BJ (cell line): ENCODE results near the gene CCDC171. TPM values are rescaled to one million over a fixed set of nuclear protein-coding genes. Genes with fewer than 3 reads are reported as not detected.

Experiments
- CTCF ChIA-PET: fragments of 350-600 bp; formaldehyde crosslinking; extraction: SDS; loops from one replicate; lab custom pipeline; 2021; ENCODE audit warnings: antibody characterized with exemption, inconsistent platforms; lab: Yijun Ruan, JAX
- POLR2A ChIA-PET: fragments of 300-600 bp; sonication (Branson Sonifier 250); formaldehyde crosslinking; extraction: SDS; loops from one replicate; lab custom pipeline; 2021; ENCODE audit warnings: antibody characterized with exemption; lab: Charles Lee
- DNase-seq: peaks from one replicate; pipeline ENCODE4 v3.0.0-alpha.2; 2011; ENCODE audit warnings: low read depth
- H3K27me3 ChIP-seq: 2 replicates; pipeline ENCODE4 v1.6.0; 2011; ENCODE audit warnings: low read length; ENCODE audit not compliant: control insufficient read depth, insufficient read depth
- H3K36me3 ChIP-seq: 2 replicates; pipeline ENCODE4 v1.5.1; 2011; ENCODE audit warnings: low read length; ENCODE audit not compliant: control insufficient read depth, insufficient read depth
- H3K4me3 ChIP-seq: 2 replicates; pipeline ENCODE4 v1.5.1; 2011; ENCODE audit warnings: low read depth, mild to moderate bottlenecking, control low read depth, low read length
- CTCF ChIP-seq: IDR thresholded peaks from 2 replicates; pipeline ENCODE4 v1.5.1; 2011; ENCODE audit warnings: low read depth, mild to moderate bottlenecking, control low read depth, inconsistent platforms, low read length, moderate library complexity; ENCODE audit not compliant: insufficient read depth
- polyA minus RNA-seq: library from RNA; depleted of rRNA, polyadenylated mRNA; stranded (reverse); fragments of >200 nt; gene quantifications from 2 replicates; pipeline ENCODE4 v1.2.3, GENCODE V29; 2011; rRNA and poly(A)+ RNA removed
- polyA plus RNA-seq: library from polyadenylated mRNA; depleted of rRNA; stranded (reverse); fragments of >200 nt; gene quantifications from 2 replicates; pipeline ENCODE4 v1.2.3, GENCODE V29; 2011; rRNA removed

CCDC171 gene
- polyA plus RNA-seq (0.39 and 0.54 TPM in 2 replicates), polyA minus RNA-seq (0.93 and 1.1 TPM in 2 replicates)

- H3K36me3 ChIP-seq = no peaks in the 10 kb centered on the region
- peak; percentile 77 for DNase-seq
- no peak for TF ChIP-seq CTCF
- CTCF ChIA-PET = interaction anchor here (0.6 to 1.6 kb wide), 8 partner anchors 12 to 89 kb away, joined by 3 to 5 read pairs (median 4); partner anchors contain the start of gene PSIP1
- POLR2A ChIA-PET = interaction anchor here (0.6 to 0.7 kb wide), 2 partner anchors 24 to 1909 kb away, joined by 3 to 5 read pairs; no protein-coding TSS in a partner anchor
- no peaks in the 10 kb centered on the region; the same call in 1 of the 2 replicates for H3K27me3 ChIP-seq
- H3K4me3 ChIP-seq = peak within 1 kb of the TSS; percentile 77
Observed at GRCh38 chr9:15552636-15553527, at the start of gene CCDC171. Gene CCDC171, plus strand, starts transcription at chr9:15553043. Its CDS starts 11,046 bp downstream, at chr9:15564089.

DNA sequence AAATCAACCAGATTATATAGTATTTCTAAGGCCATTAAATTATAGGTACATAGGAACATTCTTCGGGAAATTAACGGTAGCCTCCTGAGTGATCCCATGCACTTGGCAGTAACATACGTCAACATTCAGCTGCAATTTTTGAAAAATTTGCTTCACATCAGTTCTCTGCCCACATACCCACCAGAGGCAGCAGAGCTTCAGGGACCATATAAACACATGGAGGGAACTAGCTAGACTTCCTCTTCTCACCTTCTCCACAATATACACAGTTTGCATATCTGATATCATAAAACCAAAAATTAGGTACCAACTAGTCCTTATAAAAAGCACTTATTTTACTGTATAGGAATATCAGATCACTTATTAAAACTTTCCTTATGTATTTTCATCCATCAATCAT lies 46.9 kb upstream of the CCDC171 start:
- Histone ChIP-seq H3K27me3 (no peaks in the 10 kb centered on the region), H3K36me3 (peaks cover 8% of the 10 kb centered on the region; the same call in 1 of the 2 replicates), H3K4me3 (no peak overlapping the region)
- DNase-seq = no peak
- ChIA-PET POLR2A (no interaction called here), CTCF (interaction anchor here (0.7 kb wide), 1 partner anchor 36 kb away, joined by 3 read pairs; no protein-coding TSS in a partner anchor)
- no peak for TF ChIP-seq CTCF

GRCh38 chr9:15509931-15510788 lies 42.7 kb upstream of the CCDC171 start:
- Histone ChIP-seq H3K36me3 (peaks cover 5% of the 10 kb centered on the region; the same call in 1 of the 2 replicates), H3K27me3 (no peaks in the 10 kb centered on the region), H3K4me3 (peak overlapping the region; percentile 99)
- ChIA-PET CTCF (interaction anchor here (0.7 to 1.0 kb wide), 2 partner anchors 23 to 28 kb away, joined by 3 to 5 read pairs; no protein-coding TSS in a partner anchor), POLR2A (interaction anchor here (0.5 to 0.6 kb wide), 2 partner anchors 83 to 1630 kb away, joined by 5 to 16 read pairs; no protein-coding TSS in a partner anchor)
- TF ChIP-seq CTCF = no peak
- no peak for DNase-seq

GRCh38 chr9:15510789-15511575 lies 41.9 kb upstream of the CCDC171 start, which contains the start of gene PSIP1:
Gene PSIP1, minus strand, starts transcription at chr9:15510970. Its CDS starts 782 bp downstream, at chr9:15510188.
- H3K27me3 ChIP-seq = no peaks in the 10 kb centered on the region
- peaks cover 2% of the 10 kb centered on the region; the same call in 1 of the 2 replicates for H3K36me3 ChIP-seq
- ChIA-PET CTCF (interaction anchor here (0.6 to 1.4 kb wide), 4 partner anchors 12 to 42 kb away, joined by 3 to 5 read pairs (median 4); partner anchors contain the start of gene CCDC171), POLR2A (no interaction called here)
- TF ChIP-seq CTCF = no peak
- H3K4me3 ChIP-seq = peak within 1 kb of the TSS; percentile 99
- DNase-seq = peak; percentile 28
